HL-60 (cell line): ENCODE results near the gene ARID2.

Source experiments
- GABPA ChIP-seq: IDR thresholded peaks from 2 replicates; pipeline ENCODE4 v1.6.1; 2012; ENCODE audit warnings: low read depth
- POLR2AphosphoS5 ChIP-seq: IDR thresholded peaks from 2 replicates; pipeline ENCODE4 v1.6.1; 2012; ENCODE audit warnings: low read depth
- REST ChIP-seq: IDR thresholded peaks from 2 replicates; pipeline ENCODE4 v1.6.1; 2012; ENCODE audit warnings: low read depth; ENCODE audit not compliant: insufficient replicate concordance
- SPI1 ChIP-seq: IDR thresholded peaks from 2 replicates; pipeline ENCODE4 v1.6.1; 2012; ENCODE audit warnings: low read depth, mild to moderate bottlenecking, borderline replicate concordance
- TF ChIP-seq, protein P1 (sequence below): IDR thresholded peaks from one replicate; pipeline ENCODE4 v1.5.1; 2011; ENCODE audit warnings: low read length, control low read depth, inconsistent platforms; ENCODE audit not compliant: insufficient read depth

DNA sequence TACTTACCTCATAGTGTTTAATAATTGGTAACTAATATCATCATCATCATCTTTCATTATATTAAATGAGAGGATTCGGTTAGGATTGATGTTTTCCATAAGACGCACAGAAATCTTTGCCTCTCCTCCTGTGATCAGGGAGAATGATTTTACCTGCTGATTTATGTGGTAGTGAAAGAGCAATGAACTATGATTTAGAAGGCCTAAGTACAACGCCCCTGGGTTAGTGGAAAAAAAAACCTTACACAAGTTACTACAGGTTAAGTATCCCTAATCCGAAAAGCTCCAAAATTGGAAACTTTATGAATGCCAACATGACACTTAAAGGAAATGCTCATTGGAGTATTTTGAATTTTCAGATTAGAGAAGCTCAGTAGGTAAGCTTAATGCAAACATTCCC lies 55.8 kb downstream of the ARID2 start:
- TF ChIP-seq, protein P1, sequence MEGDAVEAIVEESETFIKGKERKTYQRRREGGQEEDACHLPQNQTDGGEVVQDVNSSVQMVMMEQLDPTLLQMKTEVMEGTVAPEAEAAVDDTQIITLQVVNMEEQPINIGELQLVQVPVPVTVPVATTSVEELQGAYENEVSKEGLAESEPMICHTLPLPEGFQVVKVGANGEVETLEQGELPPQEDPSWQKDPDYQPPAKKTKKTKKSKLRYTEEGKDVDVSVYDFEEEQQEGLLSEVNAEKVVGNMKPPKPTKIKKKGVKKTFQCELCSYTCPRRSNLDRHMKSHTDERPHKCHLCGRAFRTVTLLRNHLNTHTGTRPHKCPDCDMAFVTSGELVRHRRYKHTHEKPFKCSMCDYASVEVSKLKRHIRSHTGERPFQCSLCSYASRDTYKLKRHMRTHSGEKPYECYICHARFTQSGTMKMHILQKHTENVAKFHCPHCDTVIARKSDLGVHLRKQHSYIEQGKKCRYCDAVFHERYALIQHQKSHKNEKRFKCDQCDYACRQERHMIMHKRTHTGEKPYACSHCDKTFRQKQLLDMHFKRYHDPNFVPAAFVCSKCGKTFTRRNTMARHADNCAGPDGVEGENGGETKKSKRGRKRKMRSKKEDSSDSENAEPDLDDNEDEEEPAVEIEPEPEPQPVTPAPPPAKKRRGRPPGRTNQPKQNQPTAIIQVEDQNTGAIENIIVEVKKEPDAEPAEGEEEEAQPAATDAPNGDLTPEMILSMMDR = no peak
- TF ChIP-seq GABPA (no peak), SPI1 (no peak), REST (no peak), POLR2AphosphoS5 (no peak)
